Activated naive CD8-positive, alpha-beta T cell treated with anti-CD3 and anti-CD28 coated beads, Interleukin-2, amount 50 U/mL, for 24 hours (primary cell): ENCODE results near the gene RAMAC.
"Not testable (repeated sequence)": the region's sequence is repeated elsewhere in the genome, so short reads cannot be mapped to it uniquely, and the experiment has no call there.

Source experiments
- ATAC-seq: fragments of 150-1000 bp; cut with Tn5 transposase; one replicate; pipeline ENCODE4 v1.10.0; 2021
- DNase-seq: peaks from one replicate; pipeline ENCODE4 v3.0.0; 2021
- H3K27ac Mint-ChIP-seq: one replicate; pipeline ENCODE4 v1.8.0; 2021; ENCODE audit warnings: mild to moderate bottlenecking, mixed read lengths
- H3K27me3 Mint-ChIP-seq: one replicate; pipeline ENCODE4 v1.8.0; 2021; ENCODE audit warnings: mixed read lengths
- H3K36me3 Mint-ChIP-seq: one replicate; pipeline ENCODE4 v1.8.0; 2021; ENCODE audit warnings: low read depth, mixed read lengths
- H3K4me1 Mint-ChIP-seq: one replicate; pipeline ENCODE4 v1.8.0; 2021; ENCODE audit warnings: mixed read lengths
- H3K4me3 Mint-ChIP-seq: one replicate; pipeline ENCODE4 v1.8.0; 2021; ENCODE audit warnings: mild to moderate bottlenecking, moderate library complexity, mixed read lengths
- H3K9me3 Mint-ChIP-seq: one replicate; pipeline ENCODE4 v1.8.0; 2021; ENCODE audit warnings: mixed read lengths

The RAMAC gene

DNA sequence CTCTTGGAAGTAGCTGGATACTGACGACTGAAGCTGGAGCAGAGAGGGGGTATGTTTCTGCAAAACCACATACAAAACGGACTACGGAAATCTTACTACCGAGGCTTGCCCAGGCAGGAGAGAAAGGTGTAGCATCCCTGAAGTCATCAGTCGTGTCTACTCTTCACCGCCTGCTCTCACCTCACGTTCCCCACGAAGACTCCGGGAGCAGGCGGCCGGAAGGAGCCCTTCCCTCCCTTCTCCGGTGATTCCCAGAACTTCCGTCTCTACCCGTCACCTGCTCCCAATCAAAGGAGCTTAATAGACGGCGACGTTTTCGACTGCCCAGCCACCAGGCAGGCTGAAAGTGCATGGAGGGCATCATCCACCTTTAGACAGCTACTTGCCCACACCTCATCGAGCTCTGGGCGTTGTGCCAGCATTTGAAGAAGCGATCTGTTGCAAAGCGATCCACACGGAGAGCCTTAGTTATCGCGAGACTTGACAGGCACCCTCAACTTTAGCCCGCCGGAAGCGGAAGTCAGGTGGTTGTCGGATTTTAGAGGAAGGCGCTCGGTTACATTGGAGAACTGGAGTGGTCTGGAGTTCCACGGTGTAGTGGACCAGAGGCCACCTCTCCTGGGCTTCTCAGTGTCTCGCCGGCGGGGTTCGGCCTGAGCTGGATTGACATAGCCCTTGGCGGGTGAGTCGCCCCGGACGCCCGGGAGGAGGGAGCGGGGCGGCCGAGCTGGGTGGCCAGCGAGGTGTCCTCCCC lies at the start of gene RAMAC:
TSS of gene RAMAC (plus strand) at position 523 of the 754 bp plus-strand sequence. CDS start 2,809 bp downstream, outside the sequence.
- peak; percentile 88 for DNase-seq
- Mint-ChIP-seq H3K9me3 (no peaks in the 10 kb centered on the region), H3K36me3 (peaks cover 21% of the 10 kb centered on the region), H3K4me1 (peaks cover 31% of the 10 kb centered on the region), H3K27me3 (no peaks in the 10 kb centered on the region), H3K4me3 (peak within 1 kb of the TSS; percentile 98), H3K27ac (peak within 1 kb of the TSS; percentile 98)
- ATAC-seq = peak; percentile 94

GRCh38 chr15:82936966-82937711 lies 48.9 kb upstream of the RAMAC start:
- DNase-seq (no peak), ATAC-seq (no peak)
- H3K4me3 Mint-ChIP-seq = no peak overlapping the region
- no peaks in the 10 kb centered on the region for H3K9me3 Mint-ChIP-seq
- no peak overlapping the region for H3K27ac Mint-ChIP-seq
- peaks cover 4% of the 10 kb centered on the region for H3K27me3 Mint-ChIP-seq
- no peaks in the 10 kb centered on the region for H3K36me3 Mint-ChIP-seq
- H3K4me1 Mint-ChIP-seq = peaks cover 15% of the 10 kb centered on the region

- Mint-ChIP-seq H3K4me3 (no peak overlapping the region), H3K9me3 (no peaks in the 10 kb centered on the region), H3K27me3 (peaks cover 4% of the 10 kb centered on the region), H3K36me3 (no peaks in the 10 kb centered on the region), H3K4me1 (peaks cover 15% of the 10 kb centered on the region), H3K27ac (no peak overlapping the region)
- DNase-seq = no peak
- no peak for ATAC-seq
These were observed 48.3 kb upstream of the RAMAC start for GRCh38 chr15:82937712-82938058.

DNA sequence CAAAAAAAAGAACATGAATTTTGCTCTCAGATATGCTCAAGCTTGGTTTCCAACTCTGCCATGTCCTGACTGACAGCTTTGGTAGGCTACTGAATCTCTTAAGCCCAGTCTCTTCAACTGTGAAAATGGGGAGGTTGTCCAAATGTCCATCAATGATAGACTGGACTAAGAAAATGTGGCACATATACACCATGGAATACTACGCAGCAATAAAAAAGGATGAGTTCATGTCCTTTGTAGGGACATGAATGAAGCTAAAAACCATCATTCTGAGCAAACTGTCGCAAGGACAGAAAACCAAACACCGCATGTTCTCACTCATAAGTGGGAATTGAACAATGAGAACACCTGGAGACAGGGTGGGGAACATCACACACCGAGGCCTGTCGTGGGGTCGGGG lies 46.3 kb upstream of the RAMAC start:
- ATAC-seq, H3K4me1 Mint-ChIP-seq: not testable (repeated sequence)

GRCh38 chr15:82942691-82943090 lies 43.3 kb upstream of the RAMAC start:
- Mint-ChIP-seq H3K9me3 (no peaks in the 10 kb centered on the region), H3K4me1 (peaks cover 2% of the 10 kb centered on the region), H3K27me3 (peaks cover 7% of the 10 kb centered on the region), H3K4me3 (no peak overlapping the region), H3K27ac (no peak overlapping the region), H3K36me3 (no peaks in the 10 kb centered on the region)
- ATAC-seq = no peak
- no peak for DNase-seq

More for the DNA sequence above, 46.3 kb upstream of the RAMAC start:
- not testable (repeated sequence) for H3K27me3 Mint-ChIP-seq, H3K4me3 Mint-ChIP-seq, H3K27ac Mint-ChIP-seq, H3K36me3 Mint-ChIP-seq, H3K9me3 Mint-ChIP-seq, DNase-seq

GRCh38 chr15:82943176-82943575 lies 42.8 kb upstream of the RAMAC start:
- H3K9me3 Mint-ChIP-seq = no peaks in the 10 kb centered on the region
- no peak for ATAC-seq
- peaks cover 2% of the 10 kb centered on the region for H3K4me1 Mint-ChIP-seq
- DNase-seq = no peak
- H3K27ac Mint-ChIP-seq = no peak overlapping the region
- H3K4me3 Mint-ChIP-seq = no peak overlapping the region
- H3K27me3 Mint-ChIP-seq = peaks cover 7% of the 10 kb centered on the region
- no peaks in the 10 kb centered on the region for H3K36me3 Mint-ChIP-seq

DNA sequence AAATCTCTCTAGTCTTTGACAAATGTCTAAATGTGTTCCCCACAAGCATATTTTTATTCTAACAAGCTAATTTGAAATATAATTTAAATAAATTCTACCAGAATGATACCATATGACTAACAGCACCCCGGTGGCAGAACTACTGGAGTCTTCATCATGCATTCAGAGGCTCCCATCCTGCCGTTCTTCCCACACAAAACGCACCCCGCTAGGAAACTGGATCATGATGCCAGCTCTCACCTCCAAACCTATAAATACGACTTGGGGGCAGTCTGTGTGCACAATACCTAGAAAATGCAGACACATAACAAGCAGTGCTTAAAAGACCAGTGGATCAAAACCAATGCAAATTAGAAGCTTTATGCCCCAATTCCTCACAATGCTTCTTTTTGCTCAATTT lies 42.0 kb upstream of the RAMAC start:
- DNase-seq (no peak), ATAC-seq (no peak)
- Mint-ChIP-seq H3K27me3 (peaks cover 5% of the 10 kb centered on the region), H3K9me3 (no peaks in the 10 kb centered on the region), H3K36me3 (no peaks in the 10 kb centered on the region), H3K4me3 (no peak overlapping the region), H3K4me1 (peaks cover 2% of the 10 kb centered on the region), H3K27ac (no peak overlapping the region)

GRCh38 chr15:82944821-82945220 lies 41.2 kb upstream of the RAMAC start:
- Mint-ChIP-seq H3K4me1 (peaks cover 2% of the 10 kb centered on the region), H3K27me3 (peaks cover 5% of the 10 kb centered on the region), H3K4me3 (no peak overlapping the region), H3K9me3 (no peaks in the 10 kb centered on the region), H3K36me3 (no peaks in the 10 kb centered on the region), H3K27ac (no peak overlapping the region)
- DNase-seq (no peak), ATAC-seq (no peak)

GRCh38 chr15:82945326-82945725 lies 40.7 kb upstream of the RAMAC start:
- H3K4me1 Mint-ChIP-seq = peaks cover 2% of the 10 kb centered on the region
- ATAC-seq = no peak
- H3K27ac Mint-ChIP-seq = no peak overlapping the region
- no peak overlapping the region for H3K4me3 Mint-ChIP-seq
- no peaks in the 10 kb centered on the region for H3K9me3 Mint-ChIP-seq
- no peaks in the 10 kb centered on the region for H3K36me3 Mint-ChIP-seq
- H3K27me3 Mint-ChIP-seq = peaks cover 5% of the 10 kb centered on the region
- no peak for DNase-seq

DNA sequence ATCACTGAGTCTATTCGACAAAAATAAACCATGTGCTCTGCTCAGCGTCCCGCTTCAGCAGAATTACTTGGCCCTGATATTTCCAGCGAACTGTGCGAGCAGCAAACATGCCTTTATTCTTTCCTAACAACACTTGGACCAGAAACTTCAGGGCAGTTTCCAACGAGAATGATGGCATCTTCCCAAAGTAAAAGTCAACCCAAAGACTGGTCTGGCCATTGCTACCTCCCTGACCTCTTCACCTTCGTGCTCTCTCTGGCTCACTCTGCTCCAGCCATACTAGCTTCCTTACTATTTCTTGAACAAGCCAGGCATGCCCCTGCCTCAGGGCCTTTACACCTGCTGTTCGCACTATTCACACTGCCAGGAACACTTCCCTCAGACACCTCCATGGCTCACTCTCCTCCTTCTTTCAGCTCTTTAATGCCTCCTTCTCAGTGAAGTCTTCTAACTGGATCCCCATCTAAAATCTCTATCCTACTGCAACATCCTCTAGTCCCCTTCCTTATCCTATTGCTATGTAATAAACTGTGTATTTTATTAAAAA lies 39.8 kb upstream of the RAMAC start:
- peaks cover 2% of the 10 kb centered on the region for H3K4me1 Mint-ChIP-seq
- ATAC-seq (no peak), DNase-seq (no peak)
- H3K4me3 Mint-ChIP-seq = no peak overlapping the region
- H3K36me3 Mint-ChIP-seq = no peaks in the 10 kb centered on the region
- H3K9me3 Mint-ChIP-seq = no peaks in the 10 kb centered on the region
- no peak overlapping the region for H3K27ac Mint-ChIP-seq
- peaks cover 5% of the 10 kb centered on the region for H3K27me3 Mint-ChIP-seq

DNA sequence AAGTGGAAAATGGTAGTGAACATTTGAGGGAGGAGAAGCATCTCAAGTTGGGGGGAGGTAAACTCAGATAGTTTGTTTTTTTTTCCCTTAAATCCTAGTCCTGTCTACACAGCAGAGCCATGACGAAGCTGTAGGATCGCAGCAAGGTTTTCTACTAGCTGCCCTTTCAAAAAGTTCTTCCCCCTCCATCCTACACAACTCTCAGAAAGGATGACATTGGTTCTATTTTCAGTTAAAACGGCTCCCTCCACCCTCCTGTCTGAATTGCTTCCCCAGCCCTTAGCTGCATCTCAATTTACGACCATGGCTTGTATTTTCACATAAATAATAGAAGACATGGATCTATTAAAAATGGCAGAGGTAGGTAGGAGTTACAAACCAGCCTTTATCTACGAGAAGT lies 35.7 kb upstream of the RAMAC start:
- Mint-ChIP-seq H3K4me1 (peaks cover 2% of the 10 kb centered on the region), H3K36me3 (no peaks in the 10 kb centered on the region), H3K27me3 (peaks cover 9% of the 10 kb centered on the region), H3K27ac (no peak overlapping the region), H3K9me3 (no peaks in the 10 kb centered on the region), H3K4me3 (no peak overlapping the region)
- DNase-seq (no peak), ATAC-seq (no peak)

GRCh38 chr15:82950746-82951370 lies 35.2 kb upstream of the RAMAC start:
- DNase-seq (no peak), ATAC-seq (no peak)
- H3K27me3 Mint-ChIP-seq = peaks cover 9% of the 10 kb centered on the region
- peaks cover 2% of the 10 kb centered on the region for H3K4me1 Mint-ChIP-seq
- H3K27ac Mint-ChIP-seq = no peak overlapping the region
- no peak overlapping the region for H3K4me3 Mint-ChIP-seq
- no peaks in the 10 kb centered on the region for H3K9me3 Mint-ChIP-seq
- H3K36me3 Mint-ChIP-seq = no peaks in the 10 kb centered on the region

DNA sequence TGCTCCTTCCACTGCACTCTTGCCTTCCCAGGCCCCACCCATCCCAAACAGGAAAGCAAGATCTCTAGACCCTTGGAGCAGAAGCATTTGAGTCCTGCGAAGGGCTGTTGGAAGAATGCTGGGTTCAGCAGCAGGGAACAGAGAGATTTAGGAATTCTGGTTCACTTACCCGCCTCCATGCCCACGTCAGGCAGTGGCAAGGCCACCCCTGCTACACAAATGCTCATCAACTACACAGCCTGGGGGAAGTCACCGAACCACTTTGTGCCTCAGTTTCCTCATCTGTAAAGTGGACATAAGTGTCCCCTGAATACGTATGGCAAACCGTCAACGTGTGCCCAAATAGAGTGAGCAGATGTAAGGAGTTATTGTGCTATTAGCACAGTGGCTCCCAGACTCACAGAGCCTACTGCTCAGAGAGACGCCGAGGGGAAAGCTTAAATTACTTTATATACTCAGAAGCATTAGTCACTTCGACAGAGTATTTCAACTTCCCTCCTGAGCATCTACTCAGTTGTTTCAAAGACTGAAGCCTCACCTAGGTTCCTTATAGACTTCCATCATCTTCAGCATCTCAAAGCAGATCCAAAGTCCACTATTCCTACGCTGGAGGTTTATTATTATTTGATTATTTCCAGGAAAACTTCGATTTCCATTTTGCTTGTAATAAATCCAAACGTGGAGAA lies 34.4 kb upstream of the RAMAC start:
- H3K27me3 Mint-ChIP-seq = peaks cover 6% of the 10 kb centered on the region
- H3K36me3 Mint-ChIP-seq = no peaks in the 10 kb centered on the region
- no peak overlapping the region for H3K27ac Mint-ChIP-seq
- DNase-seq = no peak
- peak; percentile 15 for ATAC-seq
- no peaks in the 10 kb centered on the region for H3K9me3 Mint-ChIP-seq
- no peaks in the 10 kb centered on the region for H3K4me1 Mint-ChIP-seq
- no peak overlapping the region for H3K4me3 Mint-ChIP-seq
